ENCODE data around the gene XYLT1. TPM values are rescaled to one million over a fixed set of nuclear protein-coding genes. Genes with fewer than 3 reads are reported as not detected.

Gene XYLT1
- polyA plus RNA-seq, 1 donor from 2014 or later, result 3.3 TPM

DNA sequence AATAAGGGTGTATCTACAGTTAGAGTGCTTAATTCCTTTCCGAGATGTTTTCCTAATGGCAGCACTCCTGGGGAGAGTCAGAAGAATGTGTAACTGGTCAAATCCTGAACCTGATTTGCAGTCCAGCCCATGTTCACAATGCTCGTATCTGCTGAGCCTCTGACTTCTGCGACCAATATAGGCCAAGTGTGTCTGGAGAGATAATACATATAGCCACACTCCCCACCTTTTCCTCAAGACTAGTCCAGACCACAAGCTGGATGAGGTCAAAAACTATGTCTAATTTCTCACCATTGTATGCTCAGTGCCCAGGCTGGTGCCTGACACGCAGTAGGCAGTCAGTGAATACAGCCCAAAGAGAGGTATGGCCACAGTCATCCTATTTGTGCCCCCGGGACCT lies 58.0 kb downstream of the XYLT1 start:
- Histone ChIP-seq H3K9ac (ENCODE audit: low read length) (no peak overlapping the region), H3K27ac (ENCODE audit: low read length) (no peak overlapping the region), H4K20me1 (ENCODE audit: insufficient read depth) (no peaks in the 10 kb centered on the region), H3K4me3 (ENCODE audit: low read length) (no peak overlapping the region), H3K36me3 (ENCODE audit: insufficient read depth, low read length) (no peaks in the 10 kb centered on the region), H2AFZ (ENCODE audit: low read depth, low read length) (no peak overlapping the region), H3K79me2 (replicated peaks; ENCODE audit: insufficient read depth, low read length) (peaks cover 11% of the 10 kb centered on the region), H3K9me3 (ENCODE audit: low read length) (no peaks in the 10 kb centered on the region), H3K9me2 (ENCODE audit: insufficient read depth, low read length) (no peaks in the 10 kb centered on the region), H3F3A (ENCODE audit: insufficient read depth, low read length, poor library complexity, severe bottlenecking) (no peaks in the 10 kb centered on the region), H3K4me2 (ENCODE audit: low read length) (no peak overlapping the region), H3K27me3 (ENCODE audit: insufficient read depth, low read depth, low read length) (no peaks in the 10 kb centered on the region)
- TF ChIP-seq EP300 (conservative IDR thresholded peaks at IDR 0.05; ENCODE audit: poor library complexity, severe bottlenecking) (no peak), POLR2AphosphoS5 (IDR thresholded peaks at IDR 0.05) (no peak), SMC3 (conservative IDR thresholded peaks at IDR 0.05; ENCODE audit: poor library complexity) (no peak), RAD21 (conservative IDR thresholded peaks at IDR 0.05) (no peak), TAF1 (IDR thresholded peaks at IDR 0.05; ENCODE audit: low read depth) (no peak), MXI1 (conservative IDR thresholded peaks at IDR 0.05; ENCODE audit: poor library complexity, severe bottlenecking) (no peak), EZH2 (IDR thresholded peaks at IDR 0.05; ENCODE audit: borderline replicate concordance, insufficient read depth, low read length, poor library complexity, severe bottlenecking) (no peak), REST (IDR thresholded peaks at IDR 0.05; ENCODE audit: borderline replicate concordance) (no peak)
- TF ChIP-seq, protein P1, sequence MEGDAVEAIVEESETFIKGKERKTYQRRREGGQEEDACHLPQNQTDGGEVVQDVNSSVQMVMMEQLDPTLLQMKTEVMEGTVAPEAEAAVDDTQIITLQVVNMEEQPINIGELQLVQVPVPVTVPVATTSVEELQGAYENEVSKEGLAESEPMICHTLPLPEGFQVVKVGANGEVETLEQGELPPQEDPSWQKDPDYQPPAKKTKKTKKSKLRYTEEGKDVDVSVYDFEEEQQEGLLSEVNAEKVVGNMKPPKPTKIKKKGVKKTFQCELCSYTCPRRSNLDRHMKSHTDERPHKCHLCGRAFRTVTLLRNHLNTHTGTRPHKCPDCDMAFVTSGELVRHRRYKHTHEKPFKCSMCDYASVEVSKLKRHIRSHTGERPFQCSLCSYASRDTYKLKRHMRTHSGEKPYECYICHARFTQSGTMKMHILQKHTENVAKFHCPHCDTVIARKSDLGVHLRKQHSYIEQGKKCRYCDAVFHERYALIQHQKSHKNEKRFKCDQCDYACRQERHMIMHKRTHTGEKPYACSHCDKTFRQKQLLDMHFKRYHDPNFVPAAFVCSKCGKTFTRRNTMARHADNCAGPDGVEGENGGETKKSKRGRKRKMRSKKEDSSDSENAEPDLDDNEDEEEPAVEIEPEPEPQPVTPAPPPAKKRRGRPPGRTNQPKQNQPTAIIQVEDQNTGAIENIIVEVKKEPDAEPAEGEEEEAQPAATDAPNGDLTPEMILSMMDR (IDR thresholded peaks at IDR 0.05; ENCODE audit: poor library complexity, severe bottlenecking), result no peak

GRCh38 chr16:17412221-17412620 lies 58.5 kb downstream of the XYLT1 start:
- no peak overlapping the region for H3K9ac ChIP-seq (ENCODE audit: low read length)
- H2AFZ ChIP-seq (ENCODE audit: low read depth, low read length), result no peak overlapping the region
- no peaks in the 10 kb centered on the region for H3K9me3 ChIP-seq (ENCODE audit: low read length)

More at GRCh38 chr16:17412221-17412620, 58.5 kb downstream of the XYLT1 start:
- Histone ChIP-seq H3F3A (ENCODE audit: insufficient read depth, low read length, poor library complexity, severe bottlenecking) (no peaks in the 10 kb centered on the region), H3K36me3 (ENCODE audit: insufficient read depth, low read length) (no peaks in the 10 kb centered on the region), H4K20me1 (ENCODE audit: insufficient read depth) (no peaks in the 10 kb centered on the region), H3K4me2 (ENCODE audit: low read length) (no peak overlapping the region), H3K27ac (ENCODE audit: low read length) (no peak overlapping the region), H3K27me3 (ENCODE audit: insufficient read depth, low read depth, low read length) (no peaks in the 10 kb centered on the region), H3K4me3 (ENCODE audit: low read length) (no peak overlapping the region), H3K79me2 (replicated peaks; ENCODE audit: insufficient read depth, low read length) (peaks cover 11% of the 10 kb centered on the region), H3K9me2 (ENCODE audit: insufficient read depth, low read length) (no peaks in the 10 kb centered on the region)
- TF ChIP-seq EZH2 (IDR thresholded peaks at IDR 0.05; ENCODE audit: borderline replicate concordance, insufficient read depth, low read length, poor library complexity, severe bottlenecking) (no peak), SMC3 (conservative IDR thresholded peaks at IDR 0.05; ENCODE audit: poor library complexity) (no peak), REST (IDR thresholded peaks at IDR 0.05; ENCODE audit: borderline replicate concordance) (no peak), MXI1 (conservative IDR thresholded peaks at IDR 0.05; ENCODE audit: poor library complexity, severe bottlenecking) (no peak), EP300 (conservative IDR thresholded peaks at IDR 0.05; ENCODE audit: poor library complexity, severe bottlenecking) (no peak)
